H1 (cell line): ENCODE data around the gene KIN. TPM values are rescaled to one million over a fixed set of nuclear protein-coding genes. Genes with fewer than 3 reads are reported as not detected.

ENCODE experiments used
- CTCF ChIA-PET: fragments of 300-600 bp; sonication (Branson Sonifier 250); formaldehyde crosslinking; loops from one replicate; lab custom pipeline; 2021; ENCODE audit not compliant: partially characterized antibody; lab: Charles Lee
- POLR2A ChIA-PET: fragments of 300-600 bp; sonication (Branson Sonifier 250); formaldehyde crosslinking; loops from one replicate; lab custom pipeline; 2021; ENCODE audit warnings: inconsistent platforms; ENCODE audit not compliant: partially characterized antibody; lab: Charles Lee
- DNase-seq, 2 experiments: peaks; one replicate each; pipeline versions ENCODE4 v3.0.0 to v3.0.0-alpha.2; 2010 to 2022; ENCODE audit warnings: low spot score in 2 of 2, low read depth in 1 of 2, mixed read lengths in 1 of 2
- FAIRE-seq: peaks from 2 replicates; lab custom pipeline; 2011; peaks lifted over from hg19 to GRCh38; lab: Jason Lieb, UNC
- H2AFZ ChIP-seq: 2 replicates; pipeline ENCODE4 v1.8.1; 2012; ENCODE audit warnings: low read length, inconsistent platforms
- H2AK5ac ChIP-seq: 2 replicates; pipeline ENCODE4 v1.6.1; 2013; ENCODE audit warnings: low read depth, low read length
- H2BK120ac ChIP-seq: replicated peaks from 2 replicates; pipeline ENCODE3; 2013; ENCODE audit warnings: low read depth, low read length, inconsistent platforms
- H2BK12ac ChIP-seq: 2 replicates; pipeline ENCODE4 v1.6.1; 2013; ENCODE audit warnings: low read depth, low read length
- H2BK15ac ChIP-seq: 2 replicates; pipeline ENCODE4 v1.6.1; 2013; ENCODE audit warnings: low read length
- H2BK20ac ChIP-seq: 2 replicates; pipeline ENCODE4 v1.6.1; 2013; ENCODE audit warnings: low read length
- H2BK5ac ChIP-seq: 2 replicates; pipeline ENCODE4 v1.6.1; 2013; ENCODE audit warnings: low read depth, low read length
- H3K14ac ChIP-seq: 2 replicates; pipeline ENCODE4 v1.6.1; 2013; ENCODE audit warnings: inconsistent platforms; ENCODE audit not compliant: insufficient read length
- H3K18ac ChIP-seq: 2 replicates; pipeline ENCODE4 v1.6.1; 2013; ENCODE audit warnings: low read length; ENCODE audit errors: extremely low read depth
- H3K23ac ChIP-seq: 2 replicates; pipeline ENCODE4 v1.6.1; 2013; ENCODE audit warnings: inconsistent platforms; ENCODE audit not compliant: insufficient read length
- H3K23me2 ChIP-seq: 2 replicates; pipeline ENCODE4 v1.6.1; 2013; ENCODE audit warnings: low read depth, low read length
- H3K27ac ChIP-seq: 2 replicates; pipeline ENCODE4 v1.6.1; 2011; ENCODE audit warnings: low read depth, low read length, inconsistent platforms
- H3K27me3 ChIP-seq, 4 experiments: replicated peaks in 1 of 4; 1 replicate in 1 of 4; 2 replicates in 3 of 4; pipeline versions ENCODE4 v1.6.1 to v1.8.1; 2011 to 2013; ENCODE audit warnings: low read length in 3 of 4, mild to moderate bottlenecking in 3 of 4, inconsistent platforms in 2 of 4, mixed read lengths in 2 of 4, moderate library complexity in 1 of 4; ENCODE audit not compliant: control insufficient read depth in 3 of 4, insufficient read depth in 3 of 4; ENCODE audit errors: extremely low read depth in 1 of 4
- H3K36me3 ChIP-seq, 4 experiments: 2 replicates each; pipeline versions ENCODE4 v1.6.1 to v1.8.1; 2011 to 2013; ENCODE audit warnings: mild to moderate bottlenecking in 4 of 4, low read length in 3 of 4, moderate library complexity in 2 of 4, control low read depth in 1 of 4, inconsistent platforms in 1 of 4; ENCODE audit not compliant: insufficient read depth in 4 of 4, control insufficient read depth in 2 of 4
- H3K4ac ChIP-seq: replicated peaks from 2 replicates; pipeline ENCODE3; 2013; ENCODE audit warnings: low read length, low read depth, mixed read lengths, inconsistent platforms; ENCODE audit not compliant: insufficient read length
- H3K4me1 ChIP-seq, 4 experiments: replicated peaks in 1 of 4; 1 replicate in 1 of 4; 2 replicates in 3 of 4; pipeline versions ENCODE4 v1.6.1 to v1.8.1; 2011 to 2013; ENCODE audit warnings: low read length in 3 of 4, inconsistent platforms in 2 of 4, mixed read lengths in 1 of 4; ENCODE audit not compliant: insufficient read depth in 4 of 4, control insufficient read depth in 3 of 4
- H3K4me2 ChIP-seq, 2 experiments: 2 replicates each; pipeline versions ENCODE4 v1.6.1 to v1.8.1; 2011 to 2013; ENCODE audit warnings: low read depth in 2 of 2, low read length in 2 of 2, control low read depth in 1 of 2, inconsistent platforms in 1 of 2, mild to moderate bottlenecking in 1 of 2; ENCODE audit not compliant: insufficient read depth in 1 of 2
- H3K4me3 ChIP-seq, 4 experiments: fragments of 200-600, 300-600 bp in 1 of 4; sonication (generic), shearing (Covaris generic), sonication (Bioruptor Twin) in 1 of 4; 2 replicates each; pipeline versions ENCODE4 v1.5.1 to v1.8.1; 2011 to 2016; ENCODE audit warnings: low read length in 4 of 4, low read depth in 3 of 4, control low read depth in 2 of 4, inconsistent platforms in 2 of 4, mild to moderate bottlenecking in 2 of 4, mixed read lengths in 1 of 4, moderate library complexity in 1 of 4; ENCODE audit not compliant: insufficient read depth in 2 of 4; ENCODE audit errors: extremely low read depth in 1 of 4
- H3K56ac ChIP-seq: replicated peaks from 2 replicates; pipeline ENCODE3; 2013; ENCODE audit warnings: low read depth, mild to moderate bottlenecking, mixed read lengths, low read length, inconsistent platforms; ENCODE audit not compliant: insufficient read length
- H3K79me1 ChIP-seq: 2 replicates; pipeline ENCODE4 v1.6.1; 2013; ENCODE audit warnings: low read depth, low read length, control low read depth
- H3K79me2 ChIP-seq, 2 experiments: 2 replicates each; pipeline versions ENCODE4 v1.6.1 to v1.8.1; 2012 to 2013; ENCODE audit warnings: low read length in 2 of 2, mild to moderate bottlenecking in 2 of 2, inconsistent platforms in 1 of 2; ENCODE audit not compliant: insufficient read depth in 2 of 2, control insufficient read depth in 1 of 2
- H3K9ac ChIP-seq, 4 experiments: replicated peaks in 1 of 4; 1 replicate in 1 of 4; 2 replicates in 3 of 4; pipeline versions ENCODE4 v1.6.1 to v1.8.1; 2011 to 2013; ENCODE audit warnings: low read depth in 3 of 4, low read length in 3 of 4, control low read depth in 2 of 4, mild to moderate bottlenecking in 2 of 4, moderate library complexity in 2 of 4, inconsistent platforms in 1 of 4; ENCODE audit errors: extremely low read depth in 1 of 4
- H3K9me3 ChIP-seq, 2 experiments: 2 replicates each; pipeline versions ENCODE4 v1.6.1 to v1.8.1; 2012 to 2013; ENCODE audit warnings: mild to moderate bottlenecking in 2 of 2, moderate library complexity in 2 of 2, control low read depth in 1 of 2, inconsistent platforms in 1 of 2, low read depth in 1 of 2, low read length in 1 of 2, mixed read lengths in 1 of 2; ENCODE audit not compliant: insufficient read depth in 2 of 2
- H4K20me1 ChIP-seq, 2 experiments: replicated peaks in 1 of 2; 2 replicates each; pipeline versions ENCODE3 to v1.8.1; 2011 to 2013; ENCODE audit warnings: inconsistent platforms in 2 of 2, low read length in 2 of 2, mild to moderate bottlenecking in 1 of 2; ENCODE audit not compliant: insufficient read depth in 2 of 2, control insufficient read depth in 1 of 2
- H4K5ac ChIP-seq: 2 replicates; pipeline ENCODE4 v1.6.1; 2013; ENCODE audit warnings: low read length, low read depth, mixed read lengths, inconsistent platforms; ENCODE audit not compliant: insufficient read length
- H4K8ac ChIP-seq: 2 replicates; pipeline ENCODE4 v1.8.0; 2013; ENCODE audit warnings: mild to moderate bottlenecking, moderate library complexity, low read length, inconsistent platforms; ENCODE audit not compliant: insufficient read depth; ENCODE audit errors: extremely low read depth
- H4K91ac ChIP-seq: replicated peaks from 2 replicates; pipeline ENCODE3; 2013; ENCODE audit warnings: low read length, mixed read lengths, inconsistent platforms; ENCODE audit not compliant: insufficient read length
- CHD1 ChIP-seq: IDR thresholded peaks from 2 replicates; pipeline ENCODE4 v1.6.1; 2012; ENCODE audit warnings: low read depth, low read length, improper control_type of control experiment
- CHD2 ChIP-seq: IDR thresholded peaks from 2 replicates; pipeline ENCODE4 v1.6.1; 2012; ENCODE audit warnings: low read length, improper control_type of control experiment
- GTF2F1 ChIP-seq: IDR thresholded peaks from 2 replicates; pipeline ENCODE4 v1.6.1; 2012; ENCODE audit warnings: low read depth, low read length, improper control_type of control experiment, borderline replicate concordance
- POU5F1 ChIP-seq: IDR thresholded peaks from 2 replicates; pipeline ENCODE4 v1.6.1; 2011; ENCODE audit warnings: low read depth, mild to moderate bottlenecking, low read length, moderate library complexity
- TAF7 ChIP-seq: optimal IDR thresholded peaks from 2 replicates; pipeline ENCODE3; 2011; ENCODE audit warnings: low read depth, mild to moderate bottlenecking, inconsistent platforms, low read length, moderate library complexity, borderline replicate concordance
- USF2 ChIP-seq: IDR thresholded peaks from 2 replicates; pipeline ENCODE4 v1.6.1; 2011; ENCODE audit warnings: low read length, improper control_type of control experiment
- WGBS, 2 experiments: shearing (Covaris generic) in 1 of 2; methylation state at CpG; one replicate each; pipeline versions ENCODE4 v1.1.6 to v1.1.7; 2013 to 2015; ENCODE audit warnings: low lambda C conversion rate in 2 of 2, mixed read lengths in 2 of 2, inconsistent platforms in 1 of 2, low coverage in 1 of 2, missing lambda C conversion rate in 1 of 2; ENCODE audit not compliant: insufficient replicate concordance in 2 of 2, insufficient coverage in 1 of 2, insufficient read length in 1 of 2; ENCODE audit errors: extremely low coverage in 1 of 2, missing lambda C conversion rate in 1 of 2; 5-methylcytosine and 5-hydroxymethylcytosine counted together
- polyA plus RNA-seq, 7 experiments: library from polyadenylated mRNA; depleted of rRNA in 3 of 7; stranded (reverse) in 5 of 7; unstranded in 2 of 7; fragments of >200 nt in 5 of 7; fragments of 200-250 nt in 2 of 7; gene quantifications; 1 replicate in 5 of 7; 2 replicates in 1 of 7; 4 replicates in 1 of 7; pipeline versions ENCODE4 v1.2.1 to v1.2.3, GENCODE V29; 2011 to 2013; ENCODE audit warnings: missing spikeins in 2 of 7, mixed read lengths in 2 of 7
- total RNA-seq: library from RNA; stranded (reverse); fragmentation: NEBNext Ultra II Directional; extraction: Animal tissue kit (Norgen Biotek cat#: 25700); gene quantifications from 2 replicates; pipeline ENCODE4 v1.2.1, GENCODE V29; 2021

Gene KIN
- total and polyA plus RNA-seq, 2 of the 8 experiments (the other 6 are each of a cell fraction or from before 2014, with no cell fraction given) = 3.7 to 16.5 TPM

GRCh38 chr10:7832060-7832459 lies 44.3 kb upstream of the KIN start:
- Histone ChIP-seq H2BK15ac (no peak overlapping the region), H3K4me1 (0 out of 7 replicates have a peak, but pooled peaks cover 0 to 3% (median 0%) of the 10 kb centered on the region in 4 experiments), H4K8ac (no peak overlapping the region), H3K23ac (no peak overlapping the region), H4K5ac (no peak overlapping the region), H3K18ac (no peak overlapping the region), H3K14ac (no peak overlapping the region), H3K36me3 (no peaks in the 10 kb centered on the region), H2AFZ (no peak overlapping the region), H3K4me2 (no peak overlapping the region), H2BK12ac (no peak overlapping the region), H2AK5ac (no peak overlapping the region), H3K79me2 (peaks cover 0 to 15% of the 10 kb centered on the region in 2 experiments; a peak in 2 of 4 replicates), H2BK5ac (no peak overlapping the region), H3K23me2 (no peaks in the 10 kb centered on the region), H3K4me3 (no peak overlapping the region), H3K4ac (no peak overlapping the region), H2BK120ac (no peak overlapping the region), H3K9me3 (no peaks in the 10 kb centered on the region), H3K79me1 (peaks cover 7% of the 10 kb centered on the region; the same call in 1 of the 2 replicates), H3K27me3 (no peaks in the 10 kb centered on the region), H4K20me1 (peaks cover 0 to 5% of the 10 kb centered on the region in 2 experiments), H3K56ac (no peak overlapping the region), H2BK20ac (no peak overlapping the region), H4K91ac (no peak overlapping the region), H3K9ac (no peak overlapping the region), H3K27ac (no peak overlapping the region)
- TF ChIP-seq CHD2 (no peak), CHD1 (no peak), USF2 (no peak), POU5F1 (no peak), TAF7 (no peak), GTF2F1 (no peak)
- POLR2A ChIA-PET = no interaction called here
- 81% methylated on average over 1 of the region's 1 CpG; no CpG with 5 or more reads in 1 of the 2 experiments for WGBS, 2 experiments
- DNase-seq (no peak), FAIRE-seq (no peak)
- CTCF ChIA-PET = no interaction called here
